ENCODE data around the gene MIEN1. TPM values are rescaled to one million over a fixed set of nuclear protein-coding genes. Genes with fewer than 3 reads are reported as not detected.
"Not testable (repeated sequence)": the region's sequence is repeated elsewhere in the genome, so short reads cannot be mapped to it uniquely, and the experiment has no call there.

MIEN1 gene
- total and polyA plus RNA-seq, 2 of the 13 experiments (the other 11 are each of a cell fraction or from before 2014, with no cell fraction given) = 40.6 to 56.6 TPM

GRCh38 chr17:39725923-39726322 lies 4.4 kb downstream of the MIEN1 start:
- H3K27ac ChIP-seq (ENCODE audit: extremely low read length, insufficient read depth, low read length); H2AFZ ChIP-seq (ENCODE audit: low read length); FAIRE-seq; H3K79me2 ChIP-seq (ENCODE audit: insufficient read depth, low read length); H3K9me3 ChIP-seq (ENCODE audit: low read length); in situ Hi-C loops (cut with HindIII; ENCODE audit: extremely low pct_ligation_motif_present, low pct_unique_long_range_greater_than_20kb); BruUV-seq (replicated peaks); DNase-seq (ENCODE audit: low spot score); H3K4me2 ChIP-seq (ENCODE audit: low read depth, low read length); H3K9ac ChIP-seq (ENCODE audit: insufficient read depth, low read depth, low read length); H3K27me3 ChIP-seq (ENCODE audit: control insufficient read depth in 1 of 2, insufficient read depth in 2 of 2, low read length in 2 of 2); H3K4me3 ChIP-seq (replicated peaks in 1 of 3; ENCODE audit: insufficient read depth in 1 of 3, low read depth in 2 of 3, low read length in 3 of 3); intact Hi-C loops (cut with micrococcal nuclease; ENCODE audit: unreplicated experiment); ATAC-seq; H4K20me1 ChIP-seq (ENCODE audit: insufficient read depth, low read length); CTCF ChIA-PET (ENCODE audit: low intra/inter-chr PET ratio, low total read pairs): not testable (repeated sequence)
- H3K4me1 ChIP-seq (ENCODE audit: insufficient read depth, low read length) = peaks cover 15% of the 10 kb centered on the region
- WGBS (ENCODE audit: low lambda C conversion rate) = 100% methylated on average over 1 of the region's 1 CpG
- POLR2A ChIA-PET = interaction anchor here (1.2 to 1.9 kb wide), 5 partner anchors 13 to 30 kb away, joined by 3 to 11 read pairs (median 4); no protein-coding TSS in a partner anchor
- TF ChIP-seq ZNF121 (CRISPR knock-in tag; IDR thresholded peaks at IDR 0.05) (0 out of 2 replicates have a peak, but pooled peaks have one; percentile 37), ZNF770 (CRISPR knock-in tag; IDR thresholded peaks at IDR 0.05) (0 out of 2 replicates have a peak, but pooled peaks have one; percentile 22)
- peaks cover 19 to 57% of the 10 kb centered on the region in 2 experiments; a peak in 4 of 5 replicates for H3K36me3 ChIP-seq (replicated peaks in 1 of 2; ENCODE audit: control insufficient read depth in 1 of 2, insufficient read depth in 2 of 2, low read length in 2 of 2)

DNA sequence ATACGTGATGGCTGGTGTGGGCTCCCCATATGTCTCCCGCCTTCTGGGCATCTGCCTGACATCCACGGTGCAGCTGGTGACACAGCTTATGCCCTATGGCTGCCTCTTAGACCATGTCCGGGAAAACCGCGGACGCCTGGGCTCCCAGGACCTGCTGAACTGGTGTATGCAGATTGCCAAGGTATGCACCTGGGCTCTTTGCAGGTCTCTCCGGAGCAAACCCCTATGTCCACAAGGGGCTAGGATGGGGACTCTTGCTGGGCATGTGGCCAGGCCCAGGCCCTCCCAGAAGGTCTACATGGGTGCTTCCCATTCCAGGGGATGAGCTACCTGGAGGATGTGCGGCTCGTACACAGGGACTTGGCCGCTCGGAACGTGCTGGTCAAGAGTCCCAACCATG lies 5.6 kb downstream of the MIEN1 start:
- no peaks in the 10 kb centered on the region for H4K20me1 ChIP-seq (ENCODE audit: insufficient read depth, low read length)
- WGBS (ENCODE audit: low lambda C conversion rate) = 98% methylated on average over 13 of the region's 13 CpGs
- TF ChIP-seq AGO2 (optimal IDR thresholded peaks at IDR 0.05; ENCODE audit: low read depth, low read length) (peak; percentile 47), EP300 (IDR thresholded peaks at IDR 0.05; ENCODE audit: low read depth in 2 of 2, low read length in 2 of 2) (no peak), EP300 (CRISPR knock-in tag; IDR thresholded peaks at IDR 0.05; ENCODE audit: borderline replicate concordance) (no peak)
- ChIA-PET POLR2A (interaction anchor here (1.6 to 1.7 kb wide), 2 partner anchors 14 to 21 kb away, joined by 3 to 5 read pairs; no protein-coding TSS in a partner anchor), CTCF (ENCODE audit: low intra/inter-chr PET ratio, low total read pairs) (no interaction called here)
- H2AFZ ChIP-seq (ENCODE audit: low read length) = no peak overlapping the region
- ATAC-seq (no peak), DNase-seq (ENCODE audit: low spot score) (no peak), FAIRE-seq (no peak)
- in situ Hi-C loops (cut with HindIII; ENCODE audit: extremely low pct_ligation_motif_present, low pct_unique_long_range_greater_than_20kb) = no loop called here
- H3K27ac ChIP-seq (ENCODE audit: extremely low read length, insufficient read depth, low read length) = no peak overlapping the region
- intact Hi-C loops (cut with micrococcal nuclease; ENCODE audit: unreplicated experiment) = no loop called here
- H3K27me3 ChIP-seq (ENCODE audit: control insufficient read depth in 1 of 2, insufficient read depth in 2 of 2, low read length in 2 of 2) = no peaks in the 10 kb centered on the region
- peaks cover under 1% of the 10 kb centered on the region for H3K79me2 ChIP-seq (ENCODE audit: insufficient read depth, low read length)
- no peak overlapping the region for H3K9ac ChIP-seq (ENCODE audit: insufficient read depth, low read depth, low read length)
- H3K36me3 ChIP-seq (replicated peaks in 1 of 2; ENCODE audit: control insufficient read depth in 1 of 2, insufficient read depth in 2 of 2, low read length in 2 of 2) = peaks cover 20 to 65% of the 10 kb centered on the region in 2 experiments
- peaks cover 9% of the 10 kb centered on the region for H3K4me1 ChIP-seq (ENCODE audit: insufficient read depth, low read length)
- no peak overlapping the region for H3K4me3 ChIP-seq (replicated peaks in 1 of 3; ENCODE audit: insufficient read depth in 1 of 3, low read depth in 2 of 3, low read length in 3 of 3)
- no peaks in the 10 kb centered on the region for H3K9me3 ChIP-seq (ENCODE audit: low read length)
- no peak overlapping the region for H3K4me2 ChIP-seq (ENCODE audit: low read depth, low read length)
- BruUV-seq (replicated peaks) = no TSS peak

All from HepG2 (cell line).